CD4-positive, alpha-beta T cell treated with Interleukin-4 for 4 hours (primary cell): ENCODE results near the gene PPP1R13B.

Experiments used
- DNase-seq: peaks from one replicate; pipeline ENCODE4 v3.0.0-alpha.2; 2020

The PPP1R13B gene

DNA sequence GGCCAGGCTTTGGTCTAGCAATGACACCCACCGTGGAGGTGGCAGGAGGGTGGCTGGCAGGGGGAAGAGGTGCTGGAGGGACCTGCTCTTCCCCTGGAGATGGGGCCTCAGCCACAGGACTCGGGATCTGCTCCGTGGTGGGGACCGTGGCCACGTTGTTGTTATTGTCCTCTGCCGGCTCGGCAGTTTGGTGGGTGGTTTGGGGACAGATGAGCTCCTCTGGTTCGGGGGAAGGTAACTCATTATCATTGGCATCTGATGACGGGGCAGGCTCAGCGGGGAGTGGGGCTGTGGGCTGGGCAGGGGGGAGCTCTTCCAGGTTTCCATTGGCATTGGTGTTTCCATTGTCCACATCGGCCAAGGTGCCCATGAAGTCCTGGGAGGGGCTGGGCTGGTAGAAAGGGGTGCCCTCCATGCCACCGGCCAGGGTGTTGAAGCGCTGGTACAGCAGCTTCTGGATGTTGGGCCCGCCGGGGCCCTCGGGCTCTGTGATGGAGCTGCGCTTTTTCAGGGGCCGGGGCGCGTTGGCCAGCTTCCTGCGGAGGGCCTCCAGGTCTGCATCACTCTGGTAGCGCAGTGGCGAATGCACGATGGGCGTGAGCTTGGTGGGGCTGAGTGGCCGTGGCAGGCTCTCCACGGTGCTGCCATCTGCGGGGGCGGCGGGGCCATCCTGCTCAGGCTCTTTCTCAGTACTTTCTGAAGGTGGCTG is 107.4 kb downstream of the PPP1R13B start:
- DNase-seq: no peak

GRCh38 chr14:103739466-103739792 is 107.9 kb downstream of the PPP1R13B start:
- DNase-seq: no peak

- DNase-seq: no peak
Observed at GRCh38 chr14:103738701-103739451, 108.5 kb downstream of the PPP1R13B start.

- DNase-seq: no peak
Observed at GRCh38 chr14:103738166-103738565, 109.2 kb downstream of the PPP1R13B start.

GRCh38 chr14:103737432-103738045 is 109.8 kb downstream of the PPP1R13B start:
- no peak for DNase-seq

DNA sequence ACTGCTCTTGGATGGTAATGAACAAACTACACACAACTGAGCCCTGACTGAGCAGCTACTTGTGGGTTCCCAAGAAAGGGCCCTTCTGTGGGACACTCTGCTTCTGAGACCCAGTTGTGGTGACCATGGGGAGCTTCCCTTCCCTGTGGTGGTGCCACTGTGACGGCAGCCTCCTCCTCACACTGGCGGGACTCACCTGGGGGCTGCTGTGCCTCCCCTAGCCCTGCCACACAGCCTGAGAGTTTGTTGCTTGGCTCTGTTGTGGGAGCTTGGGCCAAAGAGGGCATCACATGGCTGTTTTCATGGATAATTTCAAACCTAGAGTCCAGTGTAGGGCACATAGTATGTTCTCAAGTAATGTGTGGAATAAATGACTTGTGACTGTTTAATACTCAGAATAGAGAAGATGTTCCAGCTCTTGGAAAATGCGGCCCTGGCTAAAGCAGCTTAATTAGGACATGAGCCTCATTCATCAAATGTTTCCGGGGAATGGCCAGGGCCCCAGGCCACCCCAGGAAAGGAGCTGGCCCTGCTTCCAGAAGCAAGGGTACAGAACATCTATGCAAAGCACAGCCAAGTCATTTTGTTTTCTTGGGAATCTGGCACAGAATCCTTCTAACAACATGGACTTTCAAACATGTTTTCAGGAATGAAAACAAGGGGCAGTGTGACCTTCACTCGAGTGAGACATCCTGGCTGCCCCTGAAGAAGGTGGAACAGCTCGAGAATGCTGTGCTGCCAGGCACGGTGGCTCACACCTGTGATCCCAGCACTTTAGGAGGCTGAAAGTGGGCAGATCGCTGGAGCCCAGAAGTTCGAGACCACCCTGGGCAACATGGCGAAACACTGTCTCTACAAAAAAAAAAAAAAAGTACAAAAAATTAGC is 110.6 kb downstream of the PPP1R13B start:
- DNase-seq: no peak

- no peak for DNase-seq
Observed at GRCh38 chr14:103735815-103736545, 111.4 kb downstream of the PPP1R13B start.

DNA sequence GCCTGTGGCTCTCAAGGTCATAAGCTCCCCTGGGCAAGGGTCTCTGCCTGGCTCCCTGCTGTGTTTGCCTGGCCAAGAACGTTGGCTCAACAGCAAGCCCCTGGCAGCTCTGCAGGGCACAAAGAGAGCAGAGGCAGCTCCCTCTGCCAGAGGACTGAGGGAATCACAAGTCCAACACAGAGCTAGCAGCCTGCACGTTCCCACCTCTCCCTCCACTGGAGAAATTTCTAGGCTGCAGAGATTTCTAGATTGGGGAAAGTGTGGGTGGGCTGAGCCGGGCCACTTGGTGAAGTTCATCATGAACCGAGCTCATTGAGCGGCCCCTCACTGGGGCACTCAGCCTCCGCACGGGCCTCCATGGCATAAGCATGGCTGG is 111.9 kb downstream of the PPP1R13B start:
- DNase-seq: no peak

GRCh38 chr14:103735022-103735421 is 112.4 kb downstream of the PPP1R13B start:
- DNase-seq: no peak

DNA sequence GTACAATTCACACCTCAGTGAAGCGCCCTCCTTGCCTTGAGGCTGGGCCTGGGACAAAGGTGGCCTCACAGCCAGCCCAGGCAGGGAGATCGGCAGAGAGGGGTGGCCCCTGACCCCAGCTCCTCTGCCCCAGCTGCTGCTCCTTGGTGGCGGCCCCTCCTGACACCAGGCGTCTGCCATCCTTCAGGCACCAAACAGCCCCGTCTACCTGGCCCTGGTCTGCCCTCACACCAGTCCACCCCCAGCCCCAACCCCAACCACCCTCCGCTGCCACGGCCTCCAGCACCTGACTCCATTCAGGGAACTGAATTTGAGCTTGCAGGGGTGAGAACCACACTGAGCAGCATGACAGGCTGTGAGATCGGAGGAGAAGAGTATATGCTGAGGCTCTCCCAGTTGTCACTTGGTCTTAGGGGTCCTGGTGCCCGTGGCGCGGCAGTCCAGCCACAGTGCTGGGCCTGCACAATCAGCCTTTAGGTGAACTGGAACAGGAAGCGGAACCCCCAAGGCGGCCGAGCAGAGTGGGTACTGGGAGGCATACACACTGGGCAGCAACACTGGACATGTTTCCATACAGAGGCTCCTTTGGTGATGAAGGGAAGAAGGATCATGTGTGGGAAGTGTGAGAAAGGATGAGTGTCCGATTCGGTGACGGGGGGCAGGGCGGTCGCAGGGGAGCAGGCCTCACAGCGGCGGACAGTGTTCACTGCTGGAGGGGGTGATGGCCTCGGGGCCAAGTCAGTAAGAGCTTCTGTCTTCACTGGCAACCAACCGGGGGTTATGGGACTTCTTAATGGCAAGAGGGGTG is 113.1 kb downstream of the PPP1R13B start:
- no peak for DNase-seq

- no peak for DNase-seq
Observed at GRCh38 chr14:103733651-103734050, 113.7 kb downstream of the PPP1R13B start.

DNA sequence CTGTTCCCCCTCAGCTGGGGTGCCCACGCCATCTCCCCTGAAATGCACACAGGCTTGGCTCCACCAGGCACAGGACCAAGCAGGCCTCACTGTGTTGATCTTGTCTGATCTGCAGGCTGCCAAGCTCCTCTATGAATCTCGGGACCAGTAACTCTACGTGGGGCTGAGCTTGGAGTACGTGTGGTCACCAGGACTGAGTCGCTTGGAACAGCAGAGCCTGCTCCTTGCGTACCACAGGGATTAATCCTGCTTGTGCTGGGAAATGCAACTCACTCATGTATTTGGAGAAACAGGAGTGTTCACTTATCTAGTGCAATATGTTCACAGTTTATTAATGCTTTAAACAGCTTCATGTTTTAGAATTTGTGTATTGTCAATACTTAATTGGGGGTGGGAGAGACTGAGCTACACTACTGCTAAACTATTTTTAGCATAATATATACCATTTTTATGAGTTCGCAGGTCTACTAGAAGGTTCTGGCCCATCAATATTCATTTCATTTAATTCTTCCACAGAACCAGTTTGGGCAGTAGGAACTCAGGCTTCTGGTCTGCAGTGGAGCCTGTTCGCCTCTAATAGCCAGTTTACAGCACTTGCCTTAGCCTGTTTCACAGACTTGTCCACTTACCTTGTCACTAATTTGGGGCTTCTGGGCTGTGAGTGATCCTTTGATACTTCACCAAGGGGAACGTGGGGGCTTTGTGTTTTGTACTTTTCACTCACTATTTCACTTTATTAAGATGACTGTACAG is 114.3 kb downstream of the PPP1R13B start:
- no peak for DNase-seq

DNA sequence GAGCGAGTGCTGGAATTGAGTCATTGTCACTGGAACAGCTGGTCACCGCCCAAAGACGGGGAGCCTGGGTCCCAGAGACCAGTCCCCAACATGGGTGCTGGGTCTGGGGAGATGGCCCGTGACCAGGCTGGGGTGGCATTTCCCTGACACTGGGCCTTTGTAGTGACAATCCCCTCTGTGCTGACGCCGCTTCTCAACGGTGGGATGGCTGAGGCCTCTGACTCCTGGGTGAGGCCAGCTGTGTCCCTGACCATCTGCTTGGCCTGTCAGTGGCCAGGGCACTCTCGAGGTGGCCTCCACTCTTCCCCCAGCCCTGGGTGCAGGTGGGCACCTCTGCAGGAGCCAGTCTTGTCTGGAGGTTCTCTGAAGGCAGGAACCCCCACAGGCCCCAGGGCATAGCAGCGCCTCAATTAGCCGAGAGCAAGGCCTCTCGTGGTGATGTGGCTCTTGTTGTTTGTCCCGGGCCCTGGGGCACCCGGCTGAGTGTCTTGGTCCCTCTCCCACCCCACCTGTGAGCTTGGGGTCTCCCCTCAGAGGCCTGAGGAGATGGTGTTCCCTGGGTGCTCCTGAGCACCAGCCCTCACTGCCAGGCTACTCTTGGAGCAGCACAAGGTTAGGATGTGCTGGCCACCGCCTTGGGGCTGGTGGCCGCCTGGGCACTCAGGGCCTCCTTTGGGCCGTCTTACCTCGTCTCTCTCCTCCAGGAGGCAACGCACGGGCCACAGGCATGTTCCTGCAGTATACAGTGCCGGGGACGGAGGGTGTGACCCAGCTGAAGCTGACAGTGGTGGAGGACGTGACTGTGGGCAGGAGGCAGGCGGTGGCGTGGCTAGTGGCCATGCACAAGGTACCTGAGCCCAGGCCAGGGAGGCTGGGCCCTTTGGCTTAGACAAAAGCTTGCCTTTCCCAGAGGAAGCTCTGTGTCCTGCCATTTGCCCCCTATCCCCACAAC is 115.2 kb downstream of the PPP1R13B start:
- no peak for DNase-seq

- no peak for DNase-seq
Observed at GRCh38 chr14:103731481-103731880, 115.9 kb downstream of the PPP1R13B start.

GRCh38 chr14:103730490-103731035 is 116.8 kb downstream of the PPP1R13B start:
- DNase-seq: no peak

DNA sequence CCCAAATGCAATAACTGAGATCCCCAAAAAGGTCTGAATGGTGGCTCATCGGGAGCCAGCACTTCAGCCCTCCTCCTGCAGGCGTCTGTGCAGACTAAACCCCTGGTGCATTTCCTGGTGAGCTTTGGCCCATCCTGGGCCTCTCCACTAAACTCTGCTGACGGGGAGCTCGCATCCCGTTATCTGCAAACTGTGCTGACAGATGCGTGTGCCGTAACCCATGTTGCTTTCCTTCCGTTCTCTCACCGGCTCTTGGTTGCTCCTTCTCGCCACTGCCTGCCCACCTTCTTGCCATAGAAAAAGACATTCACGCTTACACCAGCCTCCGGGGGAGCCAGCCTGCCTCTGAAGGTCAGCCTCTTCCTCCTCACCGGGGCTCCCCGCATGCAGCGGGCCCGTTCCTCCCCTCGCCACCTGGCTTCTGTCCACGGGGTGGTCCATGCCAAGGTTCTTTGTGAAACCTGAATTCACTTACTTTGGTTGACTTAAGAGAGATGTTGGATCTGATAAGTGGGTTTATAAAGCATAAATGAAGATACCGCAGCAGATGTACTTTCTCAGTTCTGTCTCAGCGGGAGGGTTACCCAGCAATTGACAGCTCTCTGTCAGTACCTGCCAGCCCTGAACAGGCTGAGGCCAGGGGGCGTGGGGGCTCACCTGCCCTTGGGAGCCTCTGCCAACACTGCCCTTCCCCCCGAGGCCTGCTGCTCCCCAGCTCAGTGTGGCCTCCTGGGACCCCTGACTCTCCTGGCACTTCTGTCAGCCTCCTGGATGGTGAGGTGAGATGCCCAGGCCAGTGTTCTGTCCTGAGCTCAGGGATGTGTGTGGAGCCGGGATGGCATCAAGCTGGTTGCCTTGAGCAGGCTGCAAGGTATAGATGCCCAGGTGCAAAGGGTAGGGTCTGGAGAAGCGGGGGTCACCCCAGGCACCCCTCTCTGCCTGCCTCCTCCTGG is 117.6 kb downstream of the PPP1R13B start:
- DNase-seq: no peak

DNA sequence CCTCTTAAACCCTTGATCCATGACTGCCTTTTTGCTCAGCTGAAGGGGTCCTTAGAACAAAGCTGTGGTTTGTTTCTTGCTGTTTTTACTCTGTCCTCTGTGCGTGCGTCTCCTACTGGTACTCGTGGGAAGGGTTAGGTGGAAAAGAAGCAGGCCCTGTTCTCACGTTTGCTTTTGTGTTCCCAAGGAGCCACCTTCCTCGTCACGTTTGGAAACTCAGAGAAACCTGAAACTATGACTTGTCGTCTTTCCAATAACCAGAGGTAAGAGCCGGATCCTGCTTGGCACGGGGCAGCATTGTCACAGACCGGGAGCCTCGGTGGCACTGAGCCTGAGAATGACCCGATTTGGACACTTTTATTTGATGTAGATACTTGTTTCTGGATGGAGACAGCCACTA is 118.7 kb downstream of the PPP1R13B start:
- no peak for DNase-seq

DNA sequence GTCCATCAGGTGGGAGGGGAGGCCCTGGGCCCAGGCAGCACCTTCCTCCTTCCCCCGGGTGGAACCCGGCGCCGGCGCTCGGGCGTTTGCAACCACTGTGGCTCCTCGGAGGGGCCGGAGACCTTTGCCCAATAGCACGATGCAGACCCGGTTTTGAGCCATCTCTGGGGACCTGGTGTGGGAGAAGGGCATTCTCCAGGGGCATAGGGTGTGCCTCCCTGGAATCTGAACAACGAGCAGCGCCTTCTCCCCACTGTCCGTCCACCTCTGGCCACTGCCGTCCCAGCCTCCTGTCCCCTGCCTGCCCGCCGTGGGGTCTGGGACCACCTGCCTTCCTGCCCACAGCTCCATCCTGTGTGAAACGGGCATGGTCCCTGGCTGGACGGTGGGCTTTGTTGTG is 119.2 kb downstream of the PPP1R13B start:
- no peak for DNase-seq
